K562 (cell line): ENCODE measurements around the gene PSMC6. TPM values are rescaled to one million over a fixed set of nuclear protein-coding genes. Genes with fewer than 3 reads are reported as not detected.

Experiments used
- BDP1 ChIP-seq: IDR thresholded peaks from 3 replicates; pipeline ENCODE4 v1.6.1; 2011; ENCODE audit not compliant: insufficient read length, insufficient read depth
- BRD9 ChIP-seq: fragments of 450-650 bp; IDR thresholded peaks from 2 replicates; pipeline ENCODE4 v1.6.1; 2018; ENCODE audit warnings: low read depth; ENCODE audit not compliant: partially characterized antibody
- CCNT2 ChIP-seq: IDR thresholded peaks from 2 replicates; pipeline ENCODE4 v1.6.1; 2011; ENCODE audit warnings: borderline replicate concordance, low read depth, mild to moderate bottlenecking, moderate library complexity, mixed read lengths, low read length; ENCODE audit not compliant: insufficient read length; ENCODE audit errors: extremely low read depth
- DDX20 ChIP-seq: fragments of 450-650 bp; IDR thresholded peaks from 2 replicates; pipeline ENCODE4 v1.6.1; 2016; ENCODE audit warnings: missing genetic modification characterization, low read depth, mild to moderate bottlenecking, missing compliant biosample characterization, moderate library complexity
- HNRNPLL ChIP-seq: fragments of 200-400 bp; formaldehyde crosslinking; IDR thresholded peaks from 2 replicates; pipeline ENCODE4 v1.6.1; 2017; ENCODE audit warnings: low read length, low read depth, mild to moderate bottlenecking; ENCODE audit not compliant: poor library complexity, severe bottlenecking
- POLR2A ChIP-seq: fragments of 450-650 bp; conservative IDR thresholded peaks from 2 replicates; pipeline ENCODE4 v1.6.1; 2016
- PPARD ChIP-seq: fragments of 250-450 bp; sonication (Bioruptor Pico); IDR thresholded peaks from 2 replicates; pipeline ENCODE4 v1.8.0; 2022; ENCODE audit warnings: inconsistent platforms, mild to moderate bottlenecking, moderate library complexity
- SNRNP70 ChIP-seq: fragments of 200-400 bp; formaldehyde crosslinking; optimal IDR thresholded peaks from 2 replicates; pipeline ENCODE3; 2017; ENCODE audit warnings: low read depth, low read length
- TCFL5 ChIP-seq: fragments of 250-450 bp; sonication (Bioruptor Pico); conservative IDR thresholded peaks from 2 replicates; pipeline ENCODE4 v1.6.1; 2021; ENCODE audit warnings: mild to moderate bottlenecking, moderate library complexity, matching md5 sums
- ZBED1 ChIP-seq: IDR thresholded peaks from 2 replicates; pipeline ENCODE4 v1.6.1; 2014
- ZFP30 ChIP-seq: fragments of 250-450 bp; sonication (Bioruptor Pico); IDR thresholded peaks from 2 replicates; pipeline ENCODE4 v1.8.0; 2022; ENCODE audit warnings: moderate library complexity, mild to moderate bottlenecking, inconsistent platforms, borderline replicate concordance
- ZNF785 ChIP-seq: fragments of 250-450 bp; sonication (Bioruptor Pico); IDR thresholded peaks from 2 replicates; pipeline ENCODE4 v1.4.0; 2020; ENCODE audit warnings: mild to moderate bottlenecking
- polyA plus RNA-seq, 8 experiments: library from polyadenylated mRNA; depleted of rRNA in 4 of 8; stranded (reverse) in 5 of 8; unstranded in 3 of 8; fragments of >200 nt; fragmentation: Nextera tagmentation in 2 of 8; fragmentation: Illumina TruSeq in 1 of 8; extraction: Ambion mirVana in 2 of 8; extraction: Trizol in 1 of 8; gene quantifications; 2 replicates each; pipeline versions ENCODE4 v1.2.1 to v1.2.3, GENCODE V29; 2011 to 2014; ENCODE audit warnings: inconsistent platforms in 1 of 8, missing spikeins in 1 of 8
- total RNA-seq, 7 experiments: library from RNA; depleted of rRNA in 6 of 7; stranded (reverse); fragments of >200 nt in 6 of 7; fragmentation: Illumina TruSeq in 2 of 7; extraction: Trizol in 2 of 7; gene quantifications; 2 replicates each; pipeline versions ENCODE4 v1.2.1 to v1.2.3, GENCODE V29; 2011 to 2021; ENCODE audit warnings: low replicate concordance in 1 of 7
- TF ChIP-seq, protein P1 (sequence below): fragments of 250-450 bp; sonication (Bioruptor Pico); IDR thresholded peaks from 2 replicates; pipeline ENCODE4 v1.5.1; 2021; ENCODE audit warnings: mild to moderate bottlenecking
- TF ChIP-seq, protein P2 (sequence below), 2 experiments: fragments of 450-650 bp; IDR thresholded peaks; 2 replicates each; pipeline ENCODE4 v1.6.1; 2016
- TF ChIP-seq, protein P3 (sequence below), 2 experiments: fragments of 150-350 bp in 1 of 2; IDR thresholded peaks; 2 replicates each; pipeline ENCODE4 v1.6.1; 2012 to 2016; ENCODE audit warnings: low read depth in 2 of 2, low read length in 2 of 2, mild to moderate bottlenecking in 1 of 2, moderate library complexity in 1 of 2
- TF ChIP-seq, protein P4 (sequence below): sonication (generic); formaldehyde crosslinking; IDR thresholded peaks from 2 replicates; pipeline ENCODE4 v1.8.1; 2023; ENCODE audit warnings: missing genetic modification reagents, mild to moderate bottlenecking, borderline replicate concordance

The PSMC6 gene
- total and polyA plus RNA-seq, 9 of the 15 experiments (the other 6 are each of a cell fraction or from before 2014, with no cell fraction given): 91.4 to 224 (median 182) TPM

DNA sequence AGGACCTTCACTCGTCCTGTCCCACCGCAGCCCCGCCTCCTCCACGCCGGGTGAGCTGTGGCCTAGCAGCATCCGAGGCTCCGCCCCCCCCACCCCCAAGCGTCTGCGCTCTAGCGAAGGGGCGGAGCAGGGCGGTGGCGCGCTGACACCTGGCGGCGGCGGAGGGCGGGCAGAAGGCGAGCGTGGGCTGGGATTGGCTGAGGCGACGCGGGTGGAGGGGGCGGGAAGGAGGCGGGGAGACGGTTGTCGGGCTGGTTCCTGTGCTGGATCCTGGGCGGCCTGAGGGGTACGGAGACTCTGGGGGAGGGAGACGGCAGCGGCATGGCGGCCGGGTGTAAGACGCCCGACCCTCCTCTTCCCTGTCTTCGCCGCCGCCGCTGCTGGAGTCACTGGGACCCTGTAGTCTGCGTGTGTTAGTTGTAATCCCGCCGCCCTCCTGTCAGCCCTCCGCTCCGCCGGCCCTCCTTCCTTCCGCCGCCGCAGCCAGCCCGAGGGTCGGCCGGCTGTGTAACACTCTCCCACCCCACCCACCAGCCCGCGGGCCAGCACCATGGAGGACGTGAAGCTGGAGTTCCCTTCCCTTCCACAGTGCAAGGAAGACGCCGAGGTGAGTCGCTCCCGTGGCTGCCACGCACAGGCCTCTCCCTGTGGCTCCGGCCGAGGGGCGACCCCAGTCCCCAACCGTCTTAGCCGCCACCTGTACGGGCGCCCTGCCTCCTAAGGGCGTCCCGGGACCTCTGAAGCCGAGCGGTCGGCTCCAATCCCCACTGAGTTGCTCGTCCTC is 23.1 kb downstream of the PSMC6 start, which contains the start of gene STYX (continued):
- TF ChIP-seq CCNT2 (peak; percentile 73), POLR2A (peak; percentile 86), BDP1 (no peak), DDX20 (no peak), ZNF785 (CRISPR knock-in tag) (no peak), SNRNP70 (no peak), BRD9 (no peak), ZFP30 (CRISPR knock-in tag) (no peak), TCFL5 (CRISPR knock-in tag) (no peak), PPARD (CRISPR knock-in tag) (no peak), ZBED1 (no peak), HNRNPLL (no peak)
- TF ChIP-seq, protein P1, sequence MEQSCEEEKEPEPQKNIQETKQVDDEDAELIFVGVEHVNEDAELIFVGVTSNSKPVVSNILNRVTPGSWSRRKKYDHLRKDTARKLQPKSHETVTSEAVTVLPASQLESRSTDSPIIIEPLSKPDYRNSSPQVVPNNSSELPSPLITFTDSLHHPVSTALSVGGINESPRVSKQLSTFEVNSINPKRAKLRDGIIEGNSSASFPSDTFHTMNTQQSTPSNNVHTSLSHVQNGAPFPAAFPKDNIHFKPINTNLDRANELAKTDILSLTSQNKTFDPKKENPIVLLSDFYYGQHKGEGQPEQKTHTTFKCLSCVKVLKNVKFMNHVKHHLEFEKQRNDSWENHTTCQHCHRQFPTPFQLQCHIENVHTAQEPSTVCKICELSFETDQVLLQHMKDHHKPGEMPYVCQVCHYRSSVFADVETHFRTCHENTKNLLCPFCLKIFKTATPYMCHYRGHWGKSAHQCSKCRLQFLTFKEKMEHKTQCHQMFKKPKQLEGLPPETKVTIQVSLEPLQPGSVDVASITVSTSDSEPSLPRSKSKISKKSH (CRISPR knock-in tag): no peak
- TF ChIP-seq, protein P2, sequence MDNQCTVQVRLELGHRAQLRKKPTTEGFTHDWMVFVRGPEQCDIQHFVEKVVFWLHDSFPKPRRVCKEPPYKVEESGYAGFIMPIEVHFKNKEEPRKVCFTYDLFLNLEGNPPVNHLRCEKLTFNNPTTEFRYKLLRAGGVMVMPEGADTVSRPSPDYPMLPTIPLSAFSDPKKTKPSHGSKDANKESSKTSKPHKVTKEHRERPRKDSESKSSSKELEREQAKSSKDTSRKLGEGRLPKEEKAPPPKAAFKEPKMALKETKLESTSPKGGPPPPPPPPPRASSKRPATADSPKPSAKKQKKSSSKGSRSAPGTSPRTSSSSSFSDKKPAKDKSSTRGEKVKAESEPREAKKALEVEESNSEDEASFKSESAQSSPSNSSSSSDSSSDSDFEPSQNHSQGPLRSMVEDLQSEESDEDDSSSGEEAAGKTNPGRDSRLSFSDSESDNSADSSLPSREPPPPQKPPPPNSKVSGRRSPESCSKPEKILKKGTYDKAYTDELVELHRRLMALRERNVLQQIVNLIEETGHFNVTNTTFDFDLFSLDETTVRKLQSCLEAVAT (IDR thresholded peaks at IDR 0.05): no peak
- TF ChIP-seq, protein P3, sequence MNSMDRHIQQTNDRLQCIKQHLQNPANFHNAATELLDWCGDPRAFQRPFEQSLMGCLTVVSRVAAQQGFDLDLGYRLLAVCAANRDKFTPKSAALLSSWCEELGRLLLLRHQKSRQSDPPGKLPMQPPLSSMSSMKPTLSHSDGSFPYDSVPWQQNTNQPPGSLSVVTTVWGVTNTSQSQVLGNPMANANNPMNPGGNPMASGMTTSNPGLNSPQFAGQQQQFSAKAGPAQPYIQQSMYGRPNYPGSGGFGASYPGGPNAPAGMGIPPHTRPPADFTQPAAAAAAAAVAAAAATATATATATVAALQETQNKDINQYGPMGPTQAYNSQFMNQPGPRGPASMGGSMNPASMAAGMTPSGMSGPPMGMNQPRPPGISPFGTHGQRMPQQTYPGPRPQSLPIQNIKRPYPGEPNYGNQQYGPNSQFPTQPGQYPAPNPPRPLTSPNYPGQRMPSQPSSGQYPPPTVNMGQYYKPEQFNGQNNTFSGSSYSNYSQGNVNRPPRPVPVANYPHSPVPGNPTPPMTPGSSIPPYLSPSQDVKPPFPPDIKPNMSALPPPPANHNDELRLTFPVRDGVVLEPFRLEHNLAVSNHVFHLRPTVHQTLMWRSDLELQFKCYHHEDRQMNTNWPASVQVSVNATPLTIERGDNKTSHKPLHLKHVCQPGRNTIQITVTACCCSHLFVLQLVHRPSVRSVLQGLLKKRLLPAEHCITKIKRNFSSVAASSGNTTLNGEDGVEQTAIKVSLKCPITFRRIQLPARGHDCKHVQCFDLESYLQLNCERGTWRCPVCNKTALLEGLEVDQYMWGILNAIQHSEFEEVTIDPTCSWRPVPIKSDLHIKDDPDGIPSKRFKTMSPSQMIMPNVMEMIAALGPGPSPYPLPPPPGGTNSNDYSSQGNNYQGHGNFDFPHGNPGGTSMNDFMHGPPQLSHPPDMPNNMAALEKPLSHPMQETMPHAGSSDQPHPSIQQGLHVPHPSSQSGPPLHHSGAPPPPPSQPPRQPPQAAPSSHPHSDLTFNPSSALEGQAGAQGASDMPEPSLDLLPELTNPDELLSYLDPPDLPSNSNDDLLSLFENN (IDR thresholded peaks at IDR 0.05; ENCODE audit: low read depth in 2 of 2, low read length in 2 of 2): no peak
- TF ChIP-seq, protein P4, sequence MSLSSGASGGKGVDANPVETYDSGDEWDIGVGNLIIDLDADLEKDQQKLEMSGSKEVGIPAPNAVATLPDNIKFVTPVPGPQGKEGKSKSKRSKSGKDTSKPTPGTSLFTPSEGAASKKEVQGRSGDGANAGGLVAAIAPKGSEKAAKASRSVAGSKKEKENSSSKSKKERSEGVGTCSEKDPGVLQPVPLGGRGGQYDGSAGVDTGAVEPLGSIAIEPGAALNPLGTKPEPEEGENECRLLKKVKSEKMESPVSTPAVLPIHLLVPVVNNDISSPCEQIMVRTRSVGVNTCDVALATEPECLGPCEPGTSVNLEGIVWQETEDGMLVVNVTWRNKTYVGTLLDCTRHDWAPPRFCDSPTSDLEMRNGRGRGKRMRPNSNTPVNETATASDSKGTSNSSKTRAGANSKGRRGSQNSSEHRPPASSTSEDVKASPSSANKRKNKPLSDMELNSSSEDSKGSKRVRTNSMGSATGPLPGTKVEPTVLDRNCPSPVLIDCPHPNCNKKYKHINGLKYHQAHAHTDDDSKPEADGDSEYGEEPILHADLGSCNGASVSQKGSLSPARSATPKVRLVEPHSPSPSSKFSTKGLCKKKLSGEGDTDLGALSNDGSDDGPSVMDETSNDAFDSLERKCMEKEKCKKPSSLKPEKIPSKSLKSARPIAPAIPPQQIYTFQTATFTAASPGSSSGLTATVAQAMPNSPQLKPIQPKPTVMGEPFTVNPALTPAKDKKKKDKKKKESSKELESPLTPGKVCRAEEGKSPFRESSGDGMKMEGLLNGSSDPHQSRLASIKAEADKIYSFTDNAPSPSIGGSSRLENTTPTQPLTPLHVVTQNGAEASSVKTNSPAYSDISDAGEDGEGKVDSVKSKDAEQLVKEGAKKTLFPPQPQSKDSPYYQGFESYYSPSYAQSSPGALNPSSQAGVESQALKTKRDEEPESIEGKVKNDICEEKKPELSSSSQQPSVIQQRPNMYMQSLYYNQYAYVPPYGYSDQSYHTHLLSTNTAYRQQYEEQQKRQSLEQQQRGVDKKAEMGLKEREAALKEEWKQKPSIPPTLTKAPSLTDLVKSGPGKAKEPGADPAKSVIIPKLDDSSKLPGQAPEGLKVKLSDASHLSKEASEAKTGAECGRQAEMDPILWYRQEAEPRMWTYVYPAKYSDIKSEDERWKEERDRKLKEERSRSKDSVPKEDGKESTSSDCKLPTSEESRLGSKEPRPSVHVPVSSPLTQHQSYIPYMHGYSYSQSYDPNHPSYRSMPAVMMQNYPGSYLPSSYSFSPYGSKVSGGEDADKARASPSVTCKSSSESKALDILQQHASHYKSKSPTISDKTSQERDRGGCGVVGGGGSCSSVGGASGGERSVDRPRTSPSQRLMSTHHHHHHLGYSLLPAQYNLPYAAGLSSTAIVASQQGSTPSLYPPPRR (CRISPR knock-in tag): no peak
